Ishikawa (cell line): ENCODE results near the gene POLR2L.

ENCODE experiments used
- CEBPB ChIP-seq: IDR thresholded peaks from 2 replicates; pipeline ENCODE4 v1.6.1; 2012
- CREB1 ChIP-seq: IDR thresholded peaks from 2 replicates; pipeline ENCODE4 v1.6.1; 2012; ENCODE audit warnings: low read depth
- EGR1 ChIP-seq: IDR thresholded peaks from 2 replicates; pipeline ENCODE4 v1.6.1; 2012
- EP300 ChIP-seq: IDR thresholded peaks from 2 replicates; pipeline ENCODE4 v1.6.1; 2012; ENCODE audit warnings: borderline replicate concordance
- FOXM1 ChIP-seq: IDR thresholded peaks from 2 replicates; pipeline ENCODE4 v1.6.1; 2012; ENCODE audit warnings: low read depth, borderline replicate concordance
- NFIC ChIP-seq: IDR thresholded peaks from 2 replicates; pipeline ENCODE4 v1.6.1; 2012
- RAD21 ChIP-seq: IDR thresholded peaks from 2 replicates; pipeline ENCODE4 v1.6.1; 2012; ENCODE audit warnings: low read depth
- TAF1 ChIP-seq: IDR thresholded peaks from 2 replicates; pipeline ENCODE4 v1.6.1; 2012; ENCODE audit warnings: low read depth, mild to moderate bottlenecking
- TCF12 ChIP-seq: IDR thresholded peaks from 2 replicates; pipeline ENCODE4 v1.6.1; 2012; ENCODE audit warnings: low read depth
- TEAD4 ChIP-seq: IDR thresholded peaks from 2 replicates; pipeline ENCODE4 v1.6.1; 2012
- YY1 ChIP-seq: IDR thresholded peaks from 2 replicates; pipeline ENCODE4 v1.6.1; 2012; ENCODE audit warnings: low read depth
- ZBTB7A ChIP-seq: IDR thresholded peaks from 2 replicates; pipeline ENCODE4 v1.6.1; 2012; ENCODE audit warnings: low read depth
- TF ChIP-seq, protein P1 (sequence below): IDR thresholded peaks from 2 replicates; pipeline ENCODE4 v1.6.1; 2012
- TF ChIP-seq, protein P2 (sequence below): IDR thresholded peaks from 2 replicates; pipeline ENCODE4 v1.6.1; 2012
- TF ChIP-seq, protein P3 (sequence below): IDR thresholded peaks from 2 replicates; pipeline ENCODE4 v1.6.1; 2012; ENCODE audit warnings: low read depth, mild to moderate bottlenecking

The POLR2L gene

GRCh38 chr11:832529-833113, 9.7 kb downstream of the POLR2L start, which contains the start of gene CD151:
Gene CD151 (plus strand): TSS chr11:832952. CDS start chr11:836070, 3,118 bp downstream.
- TF ChIP-seq CREB1 = no peak
- 0 out of 2 replicates have a peak, but pooled peaks have one; percentile 15 for TF ChIP-seq ZBTB7A
- no peak for TF ChIP-seq CEBPB
- no peak for TF ChIP-seq FOXM1
- TF ChIP-seq EGR1 = peak; percentile 90
- TF ChIP-seq, protein P1, sequence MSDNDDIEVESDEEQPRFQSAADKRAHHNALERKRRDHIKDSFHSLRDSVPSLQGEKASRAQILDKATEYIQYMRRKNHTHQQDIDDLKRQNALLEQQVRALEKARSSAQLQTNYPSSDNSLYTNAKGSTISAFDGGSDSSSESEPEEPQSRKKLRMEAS = peak; percentile 17; the same call in 1 of the 2 replicates

DNA sequence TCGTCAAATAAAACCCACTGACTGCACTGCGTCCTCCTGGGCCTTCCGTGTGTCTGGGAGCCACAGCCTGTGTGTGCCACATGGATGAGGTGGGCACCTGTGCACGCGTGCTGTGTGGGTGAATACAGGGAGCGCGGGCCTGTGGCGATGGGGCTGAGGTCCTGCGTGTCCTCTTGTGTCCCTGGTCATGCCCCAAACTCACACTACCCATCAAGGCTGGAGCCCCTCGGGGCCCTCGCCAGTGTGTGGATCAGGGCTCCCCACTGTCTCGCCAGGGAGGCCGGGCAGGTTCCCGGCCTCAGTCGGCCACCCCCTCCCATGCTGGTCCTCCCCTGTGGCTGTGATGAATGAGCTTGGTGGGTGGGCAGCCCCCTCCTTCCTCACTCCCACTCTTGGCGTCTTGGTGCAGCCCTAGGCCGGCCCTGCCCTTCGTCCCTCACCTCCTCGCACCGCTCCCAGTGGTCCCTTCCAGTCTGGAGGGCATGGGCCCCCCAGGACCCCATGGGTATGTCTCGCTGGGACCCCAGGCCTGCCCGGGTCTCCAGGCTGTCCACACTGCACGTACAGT, 10.3 kb downstream of the POLR2L start:
- TF ChIP-seq FOXM1 (no peak), ZBTB7A (peak; percentile 84; the same call in 1 of the 2 replicates)

GRCh38 chr11:831118-831864, 11.0 kb downstream of the POLR2L start:
- TF ChIP-seq RAD21 = no peak
- TF ChIP-seq, protein P2, sequence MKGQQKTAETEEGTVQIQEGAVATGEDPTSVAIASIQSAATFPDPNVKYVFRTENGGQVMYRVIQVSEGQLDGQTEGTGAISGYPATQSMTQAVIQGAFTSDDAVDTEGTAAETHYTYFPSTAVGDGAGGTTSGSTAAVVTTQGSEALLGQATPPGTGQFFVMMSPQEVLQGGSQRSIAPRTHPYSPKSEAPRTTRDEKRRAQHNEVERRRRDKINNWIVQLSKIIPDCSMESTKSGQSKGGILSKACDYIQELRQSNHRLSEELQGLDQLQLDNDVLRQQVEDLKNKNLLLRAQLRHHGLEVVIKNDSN = no peak
- no peak for TF ChIP-seq TCF12
- TF ChIP-seq TAF1 = no peak
- no peak for TF ChIP-seq EGR1
- no peak for TF ChIP-seq FOXM1
- no peak for TF ChIP-seq NFIC
- TF ChIP-seq, protein P3, sequence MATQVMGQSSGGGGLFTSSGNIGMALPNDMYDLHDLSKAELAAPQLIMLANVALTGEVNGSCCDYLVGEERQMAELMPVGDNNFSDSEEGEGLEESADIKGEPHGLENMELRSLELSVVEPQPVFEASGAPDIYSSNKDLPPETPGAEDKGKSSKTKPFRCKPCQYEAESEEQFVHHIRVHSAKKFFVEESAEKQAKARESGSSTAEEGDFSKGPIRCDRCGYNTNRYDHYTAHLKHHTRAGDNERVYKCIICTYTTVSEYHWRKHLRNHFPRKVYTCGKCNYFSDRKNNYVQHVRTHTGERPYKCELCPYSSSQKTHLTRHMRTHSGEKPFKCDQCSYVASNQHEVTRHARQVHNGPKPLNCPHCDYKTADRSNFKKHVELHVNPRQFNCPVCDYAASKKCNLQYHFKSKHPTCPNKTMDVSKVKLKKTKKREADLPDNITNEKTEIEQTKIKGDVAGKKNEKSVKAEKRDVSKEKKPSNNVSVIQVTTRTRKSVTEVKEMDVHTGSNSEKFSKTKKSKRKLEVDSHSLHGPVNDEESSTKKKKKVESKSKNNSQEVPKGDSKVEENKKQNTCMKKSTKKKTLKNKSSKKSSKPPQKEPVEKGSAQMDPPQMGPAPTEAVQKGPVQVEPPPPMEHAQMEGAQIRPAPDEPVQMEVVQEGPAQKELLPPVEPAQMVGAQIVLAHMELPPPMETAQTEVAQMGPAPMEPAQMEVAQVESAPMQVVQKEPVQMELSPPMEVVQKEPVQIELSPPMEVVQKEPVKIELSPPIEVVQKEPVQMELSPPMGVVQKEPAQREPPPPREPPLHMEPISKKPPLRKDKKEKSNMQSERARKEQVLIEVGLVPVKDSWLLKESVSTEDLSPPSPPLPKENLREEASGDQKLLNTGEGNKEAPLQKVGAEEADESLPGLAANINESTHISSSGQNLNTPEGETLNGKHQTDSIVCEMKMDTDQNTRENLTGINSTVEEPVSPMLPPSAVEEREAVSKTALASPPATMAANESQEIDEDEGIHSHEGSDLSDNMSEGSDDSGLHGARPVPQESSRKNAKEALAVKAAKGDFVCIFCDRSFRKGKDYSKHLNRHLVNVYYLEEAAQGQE = no peak
- no peak for TF ChIP-seq EP300

DNA sequence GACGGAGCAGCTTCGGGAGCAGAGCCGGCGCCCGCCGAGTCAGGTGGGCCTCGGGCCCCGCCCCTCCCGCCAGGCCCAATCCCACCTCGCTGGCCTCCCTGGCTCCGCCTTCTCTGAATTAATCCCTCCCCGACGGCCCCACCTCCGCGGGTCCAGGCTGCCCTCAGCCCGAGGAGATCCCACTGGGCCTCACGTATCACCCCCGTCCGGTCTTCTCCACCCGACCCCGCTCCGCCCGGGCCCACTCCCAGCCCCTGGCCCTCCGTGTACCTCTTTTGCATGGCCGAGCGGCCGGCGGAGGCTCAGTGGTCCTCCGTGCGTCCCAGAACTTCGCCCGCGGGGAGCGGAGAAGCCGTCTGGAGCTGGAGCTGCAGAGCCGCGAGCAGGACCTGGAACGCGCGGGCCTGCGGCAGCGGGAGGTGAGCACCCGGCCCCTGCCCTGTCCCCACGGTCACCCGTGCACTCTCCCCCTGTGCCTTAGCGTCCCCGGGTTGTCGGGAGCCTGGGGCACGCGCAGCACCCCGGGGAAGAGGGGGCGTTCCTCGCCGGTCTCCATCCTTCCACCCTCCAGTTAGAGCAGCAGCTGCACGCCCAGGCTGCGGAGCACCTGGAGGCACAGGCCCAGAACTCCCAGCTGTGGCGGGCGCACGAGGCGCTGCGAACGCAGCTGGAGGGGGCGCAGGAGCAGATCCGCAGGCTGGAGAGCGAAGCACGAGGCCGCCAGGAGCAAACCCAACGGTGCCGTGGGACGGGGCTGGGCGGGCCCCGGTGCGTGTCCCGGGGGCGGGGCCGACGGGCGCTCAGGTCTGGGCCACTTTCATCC, 11.8 kb downstream of the POLR2L start:
- TF ChIP-seq CREB1 (no peak), TAF1 (no peak), TCF12 (no peak), ZBTB7A (no peak), YY1 (no peak), EGR1 (no peak)
- TF ChIP-seq, protein P3 = no peak
- TF ChIP-seq, protein P2 = no peak

DNA sequence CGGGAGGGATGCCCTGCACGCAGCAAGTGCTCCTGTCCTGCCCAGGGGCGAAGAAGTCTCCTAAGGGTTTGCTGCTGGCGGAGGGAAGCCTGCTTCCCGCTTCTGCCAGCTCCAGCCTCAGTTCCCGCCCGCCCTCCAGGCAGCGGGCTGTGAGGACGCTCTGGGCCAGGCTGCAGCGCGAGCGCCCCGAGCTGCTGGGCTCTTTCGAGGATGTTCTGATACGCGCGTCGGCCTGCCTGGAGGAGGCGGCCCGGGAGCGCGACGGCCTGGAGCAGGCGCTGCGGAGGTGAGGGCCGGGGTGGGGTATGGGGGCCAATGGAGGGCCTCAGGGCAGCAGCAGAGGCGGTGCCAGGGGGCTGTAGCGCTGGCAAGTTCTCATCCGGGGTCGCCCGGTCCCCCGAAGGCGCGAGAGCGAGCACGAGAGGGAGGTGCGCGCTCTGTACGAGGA, 12.5 kb downstream of the POLR2L start:
- TF ChIP-seq ZBTB7A (no peak), TCF12 (no peak), TAF1 (no peak), TEAD4 (no peak)

DNA sequence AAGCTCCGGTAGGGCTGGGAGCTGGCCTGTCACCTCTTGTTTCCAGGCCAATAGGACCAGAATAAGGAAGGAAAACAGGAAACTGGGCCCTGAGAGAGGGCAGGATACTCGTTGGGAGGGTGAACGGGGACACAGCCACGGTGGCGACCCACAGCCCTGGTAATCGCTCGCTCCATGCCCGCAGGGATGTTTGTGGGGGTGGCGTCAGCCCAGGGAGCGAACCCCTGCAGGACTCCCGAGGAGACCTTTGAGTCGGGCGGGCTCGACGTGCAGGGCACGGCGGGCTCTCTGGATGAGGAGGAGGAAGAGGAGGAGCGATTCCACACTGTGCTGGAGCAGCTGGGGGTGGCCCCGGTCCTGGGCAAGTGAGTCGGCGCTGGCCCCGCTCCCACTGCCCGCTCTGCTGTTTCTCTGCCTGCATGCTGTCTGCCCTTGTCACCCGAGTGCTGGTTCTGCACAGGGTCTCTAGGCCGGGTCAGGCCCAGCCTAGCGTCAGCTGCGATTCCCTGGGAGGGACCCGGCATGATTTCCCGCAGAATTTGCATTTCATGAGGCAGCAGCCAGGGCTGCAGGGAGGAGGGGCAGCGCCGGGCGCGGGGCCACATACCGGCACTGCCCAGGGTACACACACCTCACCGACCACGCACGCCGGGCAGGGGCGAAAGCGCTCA, 13.0 kb downstream of the POLR2L start:
- TF ChIP-seq FOXM1 = no peak
